ENCODE results near the gene RTL1. TPM values are rescaled to one million over a fixed set of nuclear protein-coding genes. Genes with fewer than 3 reads are reported as not detected.

The RTL1 gene
- polyA plus RNA-seq, 1 experiment: not detected

- Histone ChIP-seq H3K4me3 (ENCODE audit: low read depth, low read length) (no peak overlapping the region), H3K36me3 (ENCODE audit: control insufficient read depth, insufficient read depth, low read length) (peaks cover 21% of the 10 kb centered on the region), H3K27me3 (ENCODE audit: control insufficient read depth, insufficient read depth, low read length) (no peaks in the 10 kb centered on the region)
- TF ChIP-seq CTCF (IDR thresholded peaks at IDR 0.05; ENCODE audit: insufficient read depth, low read depth, low read length): no peak
- CTCF ChIA-PET: interaction anchor here (0.7 kb wide), 1 partner anchor 38 kb away, joined by 3 read pairs; no protein-coding TSS in a partner anchor
- POLR2A ChIA-PET: no interaction called here
- DNase-seq (ENCODE audit: low read depth): no peak
Measured at GRCh38 chr14:100864960-100865681, 38.4 kb downstream of the RTL1 start.

- POLR2A ChIA-PET: no interaction called here
- Histone ChIP-seq H3K36me3 (ENCODE audit: control insufficient read depth, insufficient read depth, low read length) (peaks cover 23% of the 10 kb centered on the region), H3K4me3 (ENCODE audit: low read depth, low read length) (no peak overlapping the region), H3K27me3 (ENCODE audit: control insufficient read depth, insufficient read depth, low read length) (no peaks in the 10 kb centered on the region)
- no peak for DNase-seq (ENCODE audit: low read depth)
- TF ChIP-seq CTCF (IDR thresholded peaks at IDR 0.05; ENCODE audit: insufficient read depth, low read depth, low read length): no peak
- CTCF ChIA-PET: interaction anchor here (1.3 to 1.9 kb wide), 2 partner anchors 10 to 371 kb away, joined by 4 to 6 read pairs; no protein-coding TSS in a partner anchor
Measured at GRCh38 chr14:100864206-100864605, 39.3 kb downstream of the RTL1 start.

GRCh38 chr14:100862793-100863192 lies 40.7 kb downstream of the RTL1 start:
- Histone ChIP-seq H3K4me3 (ENCODE audit: low read depth, low read length) (no peak overlapping the region), H3K36me3 (ENCODE audit: control insufficient read depth, insufficient read depth, low read length) (peaks cover 26% of the 10 kb centered on the region), H3K27me3 (ENCODE audit: control insufficient read depth, insufficient read depth, low read length) (no peaks in the 10 kb centered on the region)
- ChIA-PET POLR2A (no interaction called here), CTCF (interaction anchor here (0.7 to 1.9 kb wide), 4 partner anchors 8 to 446 kb away, joined by 3 to 6 read pairs (median 4); no protein-coding TSS in a partner anchor)
- TF ChIP-seq CTCF (IDR thresholded peaks at IDR 0.05; ENCODE audit: insufficient read depth, low read depth, low read length): no peak
- DNase-seq (ENCODE audit: low read depth): no peak

GRCh38 chr14:100862277-100862676 lies 41.2 kb downstream of the RTL1 start:
- ChIA-PET POLR2A (no interaction called here), CTCF (interaction anchor here (1.9 kb wide), 1 partner anchor 8 kb away, joined by 6 read pairs; no protein-coding TSS in a partner anchor)
- no peak for DNase-seq (ENCODE audit: low read depth)
- no peaks in the 10 kb centered on the region for H3K27me3 ChIP-seq (ENCODE audit: control insufficient read depth, insufficient read depth, low read length)
- H3K4me3 ChIP-seq (ENCODE audit: low read depth, low read length): no peak overlapping the region
- no peak for TF ChIP-seq CTCF (IDR thresholded peaks at IDR 0.05; ENCODE audit: insufficient read depth, low read depth, low read length)
- peaks cover 29% of the 10 kb centered on the region for H3K36me3 ChIP-seq (ENCODE audit: control insufficient read depth, insufficient read depth, low read length)

GRCh38 chr14:100861937-100862247 lies 41.6 kb downstream of the RTL1 start:
- no peak for DNase-seq (ENCODE audit: low read depth)
- ChIA-PET POLR2A (no interaction called here), CTCF (no interaction called here)
- no peak for TF ChIP-seq CTCF (IDR thresholded peaks at IDR 0.05; ENCODE audit: insufficient read depth, low read depth, low read length)
- H3K27me3 ChIP-seq (ENCODE audit: control insufficient read depth, insufficient read depth, low read length): no peaks in the 10 kb centered on the region
- H3K4me3 ChIP-seq (ENCODE audit: low read depth, low read length): no peak overlapping the region
- H3K36me3 ChIP-seq (ENCODE audit: control insufficient read depth, insufficient read depth, low read length): peaks cover 29% of the 10 kb centered on the region

All from BJ (cell line).